Heart left ventricle (tissue), 13 donors: ENCODE data around the gene ANKRD11.

Experiments
- CTCF ChIP-seq, 12 donors: fragments of 200-600 bp; sonication (generic) in 4 of 12; IDR thresholded peaks; one replicate each; pipeline versions ENCODE4 v1.5.0 to v1.8.0; 2018 to 2022; ENCODE audit warnings: antibody characterized with exemption in 12 of 12, mild to moderate bottlenecking in 5 of 12
- POLR2A ChIP-seq, 2 donors: fragments of 450-650 bp; IDR thresholded peaks; one replicate each; pipeline ENCODE4 v1.6.1; 2017; ENCODE audit warnings: antibody characterized with exemption in 2 of 2, mild to moderate bottlenecking in 2 of 2, moderate library complexity in 2 of 2
- donor health status: ischemic (EF 13 %, LVEDD 7.1; RV severe dilation, severe dysfunction).
- donor health status: DM: no; HTN: yes; CAD: no.
- donor health status: DM: no; HTN: no; CAD: no.
- donor health status: ischemic (EF 25% LVEDD 6.9; RV normal size, moderate dysfunction).
- donor health status: ischemic (EF 25% LVEDD 5.7; RV mildly dilated, moderate dysfunction).
- donor health status: ischemic (EF 35%, LVEDD 5.7; RV mildly dilated, moderate dysfunction).
- donor health status: nonischemic (EF 11% LVEDD 7.7; RV severe dilation, severe dysfunction).
- donor health status: DM: yes; HTN: yes; CAD: no.
- donor health status: PGD.
- donor health status: ischemic (EF 29% LVEDD 5.4; RV normal size, mild dysfunction).
- donor health status: nonischemic (EF 23%, LVEDD 6.1; RV moderate dilation, normal function).

GRCh38 chr16:89295071-89295900, 195.1 kb downstream of the ANKRD11 start:
- TF ChIP-seq CTCF (IDR thresholded peaks at IDR 0.05) = no peak
- TF ChIP-seq POLR2A (IDR thresholded peaks at IDR 0.05) = no peak
